ELF-1 (cell line): ENCODE data around the gene BLOC1S6.
"Not testable (repeated sequence)": the region's sequence is repeated elsewhere in the genome, so short reads cannot be mapped to it uniquely, and the experiment has no call there.

Experiments
- DNase-seq: peaks from one replicate; pipeline ENCODE4 v3.0.0-alpha.2; 2016; ENCODE audit warnings: low read depth, low spot score

The BLOC1S6 gene

GRCh38 chr15:45641374-45641781, 54.2 kb downstream of the BLOC1S6 start:
- no peak for DNase-seq

GRCh38 chr15:45641999-45642932, 55.1 kb downstream of the BLOC1S6 start:
- no peak for DNase-seq

GRCh38 chr15:45644437-45644836, 57.3 kb downstream of the BLOC1S6 start:
- DNase-seq: no peak

GRCh38 chr15:45645026-45645980, 58.1 kb downstream of the BLOC1S6 start:
- DNase-seq: no peak

- DNase-seq: no peak
Observed at GRCh38 chr15:45646220-45646619, 59.0 kb downstream of the BLOC1S6 start.

- DNase-seq: no peak
Observed at GRCh38 chr15:45647828-45648227, 60.6 kb downstream of the BLOC1S6 start.

GRCh38 chr15:45648521-45649200, 61.5 kb downstream of the BLOC1S6 start:
- no peak for DNase-seq

- not testable (repeated sequence) for DNase-seq
Observed at GRCh38 chr15:45650007-45650406, 62.8 kb downstream of the BLOC1S6 start.

GRCh38 chr15:45650889-45651525, 63.8 kb downstream of the BLOC1S6 start:
- no peak for DNase-seq

GRCh38 chr15:45653702-45654424, 66.7 kb downstream of the BLOC1S6 start:
- no peak for DNase-seq

- DNase-seq: no peak
Observed at GRCh38 chr15:45654749-45655148, 67.6 kb downstream of the BLOC1S6 start.

GRCh38 chr15:45657254-45657653, 70.1 kb downstream of the BLOC1S6 start:
- DNase-seq: no peak

- no peak for DNase-seq
Observed at GRCh38 chr15:45657764-45658545, 70.8 kb downstream of the BLOC1S6 start.
